Caco-2 (cell line): ENCODE measurements around the gene ISL2. TPM values are rescaled to one million over a fixed set of nuclear protein-coding genes. Genes with fewer than 3 reads are reported as not detected.

Source experiments
- BruUV-seq: library from RNA; stranded (reverse); fragments of 400-500 nt; replicated peaks from 2 replicates; lab custom pipeline; 2021; lab: Mats Ljungman, UMichigan
- CTCF ChIA-PET: fragments of 300-600 bp; sonication (Branson Sonifier 250); formaldehyde crosslinking; loops from one replicate; lab custom pipeline; 2022; ENCODE audit warnings: antibody characterized with exemption; lab: Charles Lee
- POLR2A ChIA-PET: fragments of 300-600 bp; sonication (Branson Sonifier 250); formaldehyde crosslinking; loops from one replicate; lab custom pipeline; 2022; ENCODE audit warnings: antibody characterized with exemption; lab: Charles Lee
- DNase-seq, 2 experiments: peaks; one replicate each; pipeline versions ENCODE4 v3.0.0 to v3.0.0-alpha.2; 2020 to 2022
- H3K27me3 ChIP-seq: replicated peaks from 2 replicates; pipeline ENCODE4 v1.6.0; 2011; ENCODE audit warnings: low read length; ENCODE audit not compliant: control insufficient read depth, insufficient read depth
- H3K36me3 ChIP-seq: 2 replicates; pipeline ENCODE4 v1.5.1; 2011; ENCODE audit warnings: low read length; ENCODE audit not compliant: control insufficient read depth, insufficient read depth
- H3K4me1 ChIP-seq: fragments of 250-450 bp; sonication (Bioruptor Pico); 2 replicates; pipeline ENCODE4 v1.5.1; 2020; ENCODE audit warnings: mild to moderate bottlenecking
- H3K4me3 ChIP-seq: 2 replicates; pipeline ENCODE4 v1.5.1; 2011; ENCODE audit warnings: low read depth, mild to moderate bottlenecking, control low read depth, low read length
- H3K9me3 ChIP-seq: fragments of 250-450 bp; sonication (Bioruptor Pico); 2 replicates; pipeline ENCODE4 v1.5.1; 2020; ENCODE audit warnings: mild to moderate bottlenecking, moderate library complexity
- H3K27ac Mint-ChIP-seq: one replicate; pipeline ENCODE4 v1.8.0; 2022; ENCODE audit warnings: mixed read lengths; ENCODE audit not compliant: unreplicated experiment
- H3K27me3 Mint-ChIP-seq: one replicate; pipeline ENCODE4 v1.8.0; 2022; ENCODE audit warnings: mixed read lengths; ENCODE audit not compliant: insufficient read depth, unreplicated experiment
- H3K36me3 Mint-ChIP-seq: one replicate; pipeline ENCODE4 v1.8.0; 2022; ENCODE audit warnings: mild to moderate bottlenecking, mixed read lengths; ENCODE audit not compliant: insufficient read depth, unreplicated experiment
- H3K4me1 Mint-ChIP-seq: one replicate; pipeline ENCODE4 v1.8.0; 2022; ENCODE audit warnings: low read depth, mixed read lengths; ENCODE audit not compliant: unreplicated experiment
- H3K4me3 Mint-ChIP-seq: one replicate; pipeline ENCODE4 v1.8.0; 2022; ENCODE audit warnings: mild to moderate bottlenecking, moderate library complexity, mixed read lengths; ENCODE audit not compliant: unreplicated experiment
- H3K9me3 Mint-ChIP-seq: one replicate; pipeline ENCODE4 v1.8.0; 2022; ENCODE audit warnings: mixed read lengths; ENCODE audit not compliant: unreplicated experiment
- intact Hi-C: fragments of 100-400 bp; cut with micrococcal nuclease; formaldehyde crosslinking; loops from one replicate; pipeline ENCODE4 v1.10.0; 2022; ENCODE audit not compliant: unreplicated experiment
- total RNA-seq: library from RNA; stranded (reverse); gene quantifications from 2 replicates; pipeline ENCODE4 v1.2.3, GENCODE V29; 2022
- TF ChIP-seq, protein P1 (sequence below), 2 experiments: fragments of 200-600 bp in 1 of 2; IDR thresholded peaks; 1 replicate in 1 of 2; 2 replicates in 1 of 2; pipeline versions ENCODE4 v1.5.1 to v1.8.0; 2011 to 2022; ENCODE audit warnings: antibody characterized with exemption in 1 of 2, control low read depth in 1 of 2, inconsistent platforms in 1 of 2, low read depth in 1 of 2, low read length in 1 of 2, mild to moderate bottlenecking in 1 of 2, moderate library complexity in 1 of 2; ENCODE audit not compliant: insufficient read depth in 1 of 2, severe bottlenecking in 1 of 2, unreplicated experiment in 1 of 2

Gene ISL2
- total RNA-seq, 1 experiment from 2014 or later = 11.0 TPM

DNA sequence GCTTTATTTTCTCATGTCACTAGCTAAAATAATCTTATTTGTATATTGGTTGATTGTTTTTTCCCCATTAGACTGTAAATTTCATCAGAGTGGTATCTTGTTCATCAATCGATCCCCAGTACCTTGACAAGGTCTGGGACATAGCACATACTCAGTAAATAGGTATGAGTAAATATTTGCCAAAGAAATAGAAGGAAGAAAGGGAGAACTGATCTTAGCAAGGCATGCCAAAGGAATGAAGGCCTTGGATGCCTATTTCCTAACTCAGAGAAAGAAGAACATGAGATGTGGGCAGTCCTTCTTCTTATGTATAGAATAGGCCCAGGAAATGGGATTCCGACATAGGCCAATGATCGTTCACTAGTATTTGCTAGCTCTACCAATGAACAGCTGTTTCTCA lies 54.7 kb downstream of the ISL2 start:
- no peaks in the 10 kb centered on the region for H3K27me3 ChIP-seq
- CTCF ChIA-PET = no interaction called here
- no peaks in the 10 kb centered on the region for H3K27me3 Mint-ChIP-seq

DNA sequence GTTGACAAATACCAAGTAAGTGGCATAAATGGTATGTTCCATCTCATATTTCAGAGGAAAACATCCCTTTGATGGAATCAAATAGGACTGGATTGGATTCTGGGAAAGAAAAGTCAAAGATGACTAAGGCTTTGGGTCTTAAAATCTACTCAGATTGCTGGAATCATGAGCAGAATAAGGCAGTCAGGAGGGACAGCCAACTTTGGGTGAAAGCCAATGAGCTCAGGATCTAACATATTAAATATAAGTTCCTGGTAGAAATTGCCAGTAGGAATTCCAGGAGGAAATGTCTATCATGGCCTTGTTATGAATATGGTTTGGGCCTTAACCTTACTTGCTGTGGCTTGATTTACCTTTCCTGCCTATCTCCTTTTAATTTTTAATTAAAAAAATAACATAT lies 55.3 kb downstream of the ISL2 start:
- Mint-ChIP-seq H3K4me1 (peaks cover 24% of the 10 kb centered on the region), H3K27me3 (no peaks in the 10 kb centered on the region), H3K36me3 (no peaks in the 10 kb centered on the region), H3K9me3 (peaks cover 13% of the 10 kb centered on the region), H3K27ac (no peak overlapping the region), H3K4me3 (no peak overlapping the region)
- H3K4me3 ChIP-seq = no peak overlapping the region
- intact Hi-C loops = no loop called here
- H3K27me3 ChIP-seq = no peaks in the 10 kb centered on the region
- TF ChIP-seq, protein P1, sequence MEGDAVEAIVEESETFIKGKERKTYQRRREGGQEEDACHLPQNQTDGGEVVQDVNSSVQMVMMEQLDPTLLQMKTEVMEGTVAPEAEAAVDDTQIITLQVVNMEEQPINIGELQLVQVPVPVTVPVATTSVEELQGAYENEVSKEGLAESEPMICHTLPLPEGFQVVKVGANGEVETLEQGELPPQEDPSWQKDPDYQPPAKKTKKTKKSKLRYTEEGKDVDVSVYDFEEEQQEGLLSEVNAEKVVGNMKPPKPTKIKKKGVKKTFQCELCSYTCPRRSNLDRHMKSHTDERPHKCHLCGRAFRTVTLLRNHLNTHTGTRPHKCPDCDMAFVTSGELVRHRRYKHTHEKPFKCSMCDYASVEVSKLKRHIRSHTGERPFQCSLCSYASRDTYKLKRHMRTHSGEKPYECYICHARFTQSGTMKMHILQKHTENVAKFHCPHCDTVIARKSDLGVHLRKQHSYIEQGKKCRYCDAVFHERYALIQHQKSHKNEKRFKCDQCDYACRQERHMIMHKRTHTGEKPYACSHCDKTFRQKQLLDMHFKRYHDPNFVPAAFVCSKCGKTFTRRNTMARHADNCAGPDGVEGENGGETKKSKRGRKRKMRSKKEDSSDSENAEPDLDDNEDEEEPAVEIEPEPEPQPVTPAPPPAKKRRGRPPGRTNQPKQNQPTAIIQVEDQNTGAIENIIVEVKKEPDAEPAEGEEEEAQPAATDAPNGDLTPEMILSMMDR (IDR thresholded peaks at IDR 0.05; ENCODE audit: insufficient read depth in 1 of 2, low read depth in 1 of 2, low read length in 1 of 2, severe bottlenecking in 1 of 2, unreplicated experiment in 1 of 2) = no peak
- no TSS peak for BruUV-seq
- ChIA-PET POLR2A (interaction anchor here (0.6 kb wide), 1 partner anchor 103 kb away, joined by 4 read pairs; no protein-coding TSS in a partner anchor), CTCF (no interaction called here)
- no peak for DNase-seq
- H3K9me3 ChIP-seq = no peaks in the 10 kb centered on the region
- no peaks in the 10 kb centered on the region for H3K36me3 ChIP-seq
- H3K4me1 ChIP-seq = peaks cover 18% of the 10 kb centered on the region

More for the DNA sequence above, 54.7 kb downstream of the ISL2 start:
- peaks cover 24% of the 10 kb centered on the region for H3K4me1 Mint-ChIP-seq
- no peaks in the 10 kb centered on the region for H3K9me3 ChIP-seq
- H3K36me3 Mint-ChIP-seq = no peaks in the 10 kb centered on the region
- peaks cover 13% of the 10 kb centered on the region for H3K9me3 Mint-ChIP-seq
- DNase-seq = no peak
- POLR2A ChIA-PET = interaction anchor here (0.6 kb wide), 1 partner anchor 102 kb away, joined by 4 read pairs; no protein-coding TSS in a partner anchor
- H3K4me3 Mint-ChIP-seq = no peak overlapping the region
- no peak overlapping the region for H3K4me3 ChIP-seq
- intact Hi-C loops = no loop called here
- peaks cover 18% of the 10 kb centered on the region for H3K4me1 ChIP-seq
- no peaks in the 10 kb centered on the region for H3K36me3 ChIP-seq
- no TSS peak for BruUV-seq
- TF ChIP-seq, protein P1 (IDR thresholded peaks at IDR 0.05; ENCODE audit: insufficient read depth in 1 of 2, low read depth in 1 of 2, low read length in 1 of 2, severe bottlenecking in 1 of 2, unreplicated experiment in 1 of 2) = no peak
- peak overlapping the region; percentile 4 for H3K27ac Mint-ChIP-seq

Other genes with a start within 250 kb of the ISL2 start
- gene ETFA, start 25.3 kb upstream of the ISL2 start, total RNA-seq = 241 and 260 TPM in 2 replicates